Ishikawa (cell line): ENCODE results near the gene DCC.

Experiments
- CEBPB ChIP-seq: IDR thresholded peaks from 2 replicates; pipeline ENCODE4 v1.6.1; 2012
- CREB1 ChIP-seq: IDR thresholded peaks from 2 replicates; pipeline ENCODE4 v1.6.1; 2012; ENCODE audit warnings: low read depth
- EGR1 ChIP-seq: IDR thresholded peaks from 2 replicates; pipeline ENCODE4 v1.6.1; 2012
- EP300 ChIP-seq: IDR thresholded peaks from 2 replicates; pipeline ENCODE4 v1.6.1; 2012; ENCODE audit warnings: borderline replicate concordance
- FOXM1 ChIP-seq: IDR thresholded peaks from 2 replicates; pipeline ENCODE4 v1.6.1; 2012; ENCODE audit warnings: low read depth, borderline replicate concordance
- MAX ChIP-seq: IDR thresholded peaks from 2 replicates; pipeline ENCODE4 v1.6.1; 2012
- NFIC ChIP-seq: IDR thresholded peaks from 2 replicates; pipeline ENCODE4 v1.6.1; 2012
- RAD21 ChIP-seq: IDR thresholded peaks from 2 replicates; pipeline ENCODE4 v1.6.1; 2012; ENCODE audit warnings: low read depth
- REST ChIP-seq: IDR thresholded peaks from 2 replicates; pipeline ENCODE4 v1.6.1; 2012; ENCODE audit warnings: low read depth, mild to moderate bottlenecking
- TAF1 ChIP-seq: IDR thresholded peaks from 2 replicates; pipeline ENCODE4 v1.6.1; 2012; ENCODE audit warnings: low read depth, mild to moderate bottlenecking
- TCF12 ChIP-seq: IDR thresholded peaks from 2 replicates; pipeline ENCODE4 v1.6.1; 2012; ENCODE audit warnings: low read depth
- TEAD4 ChIP-seq: IDR thresholded peaks from 2 replicates; pipeline ENCODE4 v1.6.1; 2012
- USF1 ChIP-seq: IDR thresholded peaks from 2 replicates; pipeline ENCODE4 v1.6.1; 2012
- YY1 ChIP-seq: IDR thresholded peaks from 2 replicates; pipeline ENCODE4 v1.6.1; 2012; ENCODE audit warnings: low read depth
- ZBTB7A ChIP-seq: IDR thresholded peaks from 2 replicates; pipeline ENCODE4 v1.6.1; 2012; ENCODE audit warnings: low read depth

DCC gene

GRCh38 chr18:52437161-52437560, 97.2 kb downstream of the DCC start:
- TF ChIP-seq EP300, result no peak
- TF ChIP-seq RAD21, result no peak
- TF ChIP-seq YY1, result no peak
- TF ChIP-seq NFIC, result no peak
- no peak for TF ChIP-seq TAF1
- no peak for TF ChIP-seq REST
- TF ChIP-seq EGR1, result no peak

- no peak for TF ChIP-seq CREB1
- no peak for TF ChIP-seq EP300
- TF ChIP-seq REST, result no peak
- no peak for TF ChIP-seq FOXM1
- no peak for TF ChIP-seq MAX
- no peak for TF ChIP-seq TAF1
- TF ChIP-seq EGR1, result no peak
- TF ChIP-seq TCF12, result no peak
- TF ChIP-seq TEAD4, result no peak
- no peak for TF ChIP-seq NFIC
These were observed 99.5 kb downstream of the DCC start for GRCh38 chr18:52439457-52439856.

GRCh38 chr18:52441794-52442193, 101.8 kb downstream of the DCC start:
- TF ChIP-seq CEBPB (no peak), EGR1 (no peak), EP300 (no peak), TCF12 (no peak), YY1 (no peak), RAD21 (no peak), TAF1 (no peak), ZBTB7A (no peak), USF1 (no peak)

- TF ChIP-seq TEAD4, result no peak
These were observed 102.7 kb downstream of the DCC start for GRCh38 chr18:52442686-52443085.

- no peak for TF ChIP-seq TCF12
These were observed 111.3 kb downstream of the DCC start for GRCh38 chr18:52451256-52451655.

- no peak for TF ChIP-seq TAF1
- no peak for TF ChIP-seq NFIC
- no peak for TF ChIP-seq EGR1
- TF ChIP-seq TCF12, result no peak
- TF ChIP-seq YY1, result no peak
- TF ChIP-seq MAX, result no peak
- TF ChIP-seq TEAD4, result no peak
- no peak for TF ChIP-seq USF1
- TF ChIP-seq FOXM1, result no peak
- TF ChIP-seq CREB1, result no peak
- TF ChIP-seq ZBTB7A, result no peak
- no peak for TF ChIP-seq REST
- TF ChIP-seq RAD21, result no peak
- no peak for TF ChIP-seq CEBPB
- TF ChIP-seq EP300, result no peak
These were observed 111.9 kb downstream of the DCC start for GRCh38 chr18:52451851-52452250.
